NB4 (cell line): ENCODE results near the gene TRMT1.

Source experiments
- DNase-seq: peaks from one replicate; pipeline ENCODE4 v3.0.0; 2010; ENCODE audit warnings: low read depth
- H3K4me3 ChIP-seq: one replicate; pipeline ENCODE4 v1.5.1; 2011; ENCODE audit warnings: mild to moderate bottlenecking, low read depth, low read length, moderate library complexity
- CTCF ChIP-seq: IDR thresholded peaks from one replicate; pipeline ENCODE4 v1.5.1; 2012; ENCODE audit warnings: low read depth, low read length
- MYC ChIP-seq: IDR thresholded peaks from 2 replicates; pipeline ENCODE4 v1.6.1; 2011; ENCODE audit warnings: low read depth, low read length
- POLR2A ChIP-seq: IDR thresholded peaks from 2 replicates; pipeline ENCODE4 v1.6.1; 2011; ENCODE audit warnings: mild to moderate bottlenecking; ENCODE audit not compliant: insufficient read length; ENCODE audit errors: extremely low read depth
- TF ChIP-seq, protein P1 (sequence below): IDR thresholded peaks from 2 replicates; pipeline ENCODE4 v1.6.1; 2011; ENCODE audit warnings: low read depth, low read length

TRMT1 gene

GRCh38 chr19:13115936-13116281 lies 631 bp downstream of the TRMT1 start:
- no peak for TF ChIP-seq POLR2A
- TF ChIP-seq, protein P1, sequence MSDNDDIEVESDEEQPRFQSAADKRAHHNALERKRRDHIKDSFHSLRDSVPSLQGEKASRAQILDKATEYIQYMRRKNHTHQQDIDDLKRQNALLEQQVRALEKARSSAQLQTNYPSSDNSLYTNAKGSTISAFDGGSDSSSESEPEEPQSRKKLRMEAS = no peak
- no peak for TF ChIP-seq MYC
- TF ChIP-seq CTCF = no peak
- peak overlapping the region; percentile 96 for H3K4me3 ChIP-seq
- no peak for DNase-seq

DNA sequence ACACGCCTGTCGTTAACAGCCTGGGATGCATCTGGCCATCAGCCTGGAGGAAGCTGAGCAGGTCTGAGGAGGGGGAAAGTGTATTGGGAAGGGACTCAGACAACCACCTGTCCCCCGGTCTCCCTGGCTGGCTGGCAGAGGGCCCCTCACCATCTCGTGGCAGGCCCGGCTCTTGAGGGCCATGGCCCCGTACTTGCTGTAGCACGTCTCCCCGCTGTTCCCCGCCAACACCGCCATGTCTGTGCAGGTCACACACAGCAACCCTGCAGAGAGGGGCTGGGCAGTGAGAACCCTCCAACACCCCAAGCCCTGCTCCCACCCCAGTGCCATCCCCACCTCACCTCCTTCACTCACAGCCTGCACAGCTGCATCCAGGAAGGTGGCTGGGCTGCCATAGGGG lies 4.0 kb downstream of the TRMT1 start:
- TF ChIP-seq, protein P1 = no peak
- TF ChIP-seq MYC (no peak), CTCF (no peak), POLR2A (no peak)

DNA sequence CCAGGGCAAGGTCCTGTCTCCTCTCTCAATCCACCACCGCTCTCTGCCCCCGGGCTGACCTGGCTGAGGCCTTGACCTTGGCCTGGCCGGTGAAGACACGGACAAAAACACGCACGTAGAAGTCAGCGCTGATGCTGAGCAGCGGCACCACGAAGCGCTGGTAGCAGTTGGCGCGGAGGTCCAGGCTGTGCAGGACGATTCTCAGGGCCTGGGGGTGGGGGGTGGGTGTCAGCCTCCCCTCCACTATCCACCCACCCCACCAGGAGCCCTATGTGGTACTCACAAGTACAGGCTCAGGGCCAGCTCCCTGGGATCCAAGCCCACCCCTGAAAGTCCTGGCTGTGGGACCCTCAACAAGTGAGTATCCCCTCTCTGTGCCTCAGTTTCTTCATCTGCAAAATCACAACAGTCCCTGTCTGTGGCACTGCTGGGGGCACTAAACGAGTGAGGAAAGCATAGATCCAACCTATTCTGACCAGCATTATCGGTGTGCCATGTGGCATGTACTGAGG lies 6.4 kb downstream of the TRMT1 start:
- no peak for DNase-seq
- no peak overlapping the region for H3K4me3 ChIP-seq
- TF ChIP-seq, protein P1 = no peak
- TF ChIP-seq MYC (no peak), POLR2A (no peak), CTCF (no peak)

More for the DNA sequence above, 4.0 kb downstream of the TRMT1 start:
- H3K4me3 ChIP-seq = no peak overlapping the region
- no peak for DNase-seq

DNA sequence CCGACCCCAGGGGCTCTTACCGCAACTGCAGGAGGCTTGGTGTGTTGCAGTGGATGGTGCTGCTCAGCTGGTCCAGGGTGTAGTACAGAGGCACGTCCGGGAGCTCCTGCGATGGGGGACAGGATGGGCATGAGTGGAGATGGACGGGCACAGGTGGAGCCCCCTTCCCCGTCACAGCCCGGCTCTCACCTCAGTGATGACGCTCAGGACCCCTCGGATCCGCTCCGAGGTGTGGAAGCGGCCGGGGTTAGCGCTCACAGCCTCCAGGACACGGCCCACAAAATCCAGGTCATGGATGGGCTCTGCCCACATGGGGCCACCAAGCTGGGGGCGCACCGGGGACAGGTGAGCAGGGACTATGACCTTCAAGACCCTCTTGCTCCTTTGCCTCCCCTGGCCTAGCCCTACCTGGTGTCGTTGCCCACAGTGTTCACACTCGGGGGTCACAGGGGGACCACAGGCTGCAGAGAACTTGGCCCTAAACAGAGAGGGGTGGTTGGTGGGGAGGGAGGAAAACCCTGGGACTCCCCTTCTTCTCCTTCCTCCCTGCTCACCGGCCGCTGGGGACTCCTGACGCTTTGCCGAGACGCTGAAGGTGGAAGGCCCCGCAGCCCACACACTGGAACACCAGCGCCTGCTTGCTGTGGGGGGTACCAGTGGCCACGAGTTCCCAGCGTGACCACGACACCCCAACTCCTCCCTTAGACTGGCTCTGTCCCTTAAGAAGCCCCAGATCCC lies 7.0 kb downstream of the TRMT1 start:
- no peak overlapping the region for H3K4me3 ChIP-seq
- DNase-seq = no peak
- TF ChIP-seq MYC (no peak), POLR2A (no peak), CTCF (no peak)
- TF ChIP-seq, protein P1 = no peak

DNA sequence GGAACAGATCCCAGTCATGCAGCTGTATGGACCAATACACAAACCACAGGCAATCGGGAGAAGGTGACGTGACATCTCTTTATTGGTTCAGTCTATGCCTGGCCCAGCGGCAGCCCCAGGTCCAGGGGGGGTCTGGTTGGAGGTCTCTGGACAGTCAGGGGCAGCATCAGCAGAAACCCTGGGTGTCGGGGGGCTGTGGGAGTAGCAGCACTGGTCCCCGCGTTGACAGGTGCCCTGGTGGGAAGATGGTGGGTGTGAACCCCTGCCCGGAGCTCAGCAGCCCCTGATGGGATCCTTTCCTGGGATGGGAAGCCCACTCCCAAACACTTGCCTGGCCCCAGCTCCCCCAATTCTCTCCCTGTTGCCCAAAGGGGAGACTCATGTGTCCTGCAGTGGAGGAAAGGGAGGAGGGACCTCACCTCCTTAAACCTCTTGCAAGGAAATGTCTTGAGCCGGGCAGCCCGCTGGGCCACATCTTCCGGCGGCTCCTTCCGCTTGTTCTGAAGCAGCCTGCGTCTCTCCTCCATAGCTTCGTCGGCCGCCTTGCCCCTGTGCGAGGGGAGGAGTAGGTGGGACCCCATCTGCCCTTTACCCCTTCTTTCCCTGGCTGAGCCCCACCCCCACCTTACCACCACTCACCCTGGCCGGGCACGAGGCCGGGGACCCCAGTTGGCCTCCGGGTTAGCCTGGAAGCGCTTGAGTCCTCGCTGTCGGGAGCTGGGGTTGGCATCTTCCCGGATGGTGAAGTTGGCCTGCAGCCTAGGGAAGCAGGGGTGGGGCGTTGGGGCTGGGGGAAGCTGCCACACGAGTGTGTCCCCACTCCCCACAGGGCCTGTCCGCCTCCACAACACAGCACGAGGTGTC lies 11.5 kb downstream of the TRMT1 start:
- H3K4me3 ChIP-seq = no peak overlapping the region
- TF ChIP-seq CTCF (no peak), MYC (no peak), POLR2A (no peak)
- TF ChIP-seq, protein P1 = no peak
- no peak for DNase-seq
